CD4-positive, alpha-beta T cell treated with Interferon alpha-2 for 1 hour (primary cell): ENCODE data around the gene APPBP2.
A peak's percentile ranks its signal among the peaks of the same experiment; 100 is the strongest.
"Not testable (repeated sequence)": the region's sequence is repeated elsewhere in the genome, so short reads cannot be mapped to it uniquely, and the experiment has no call there.

ENCODE experiments used
- DNase-seq, 2 donors: peaks; one replicate each; pipeline ENCODE4 v3.0.0-alpha.2; 2020 to 2022

APPBP2 gene

GRCh38 chr17:60490594-60490993 lies 35.4 kb downstream of the APPBP2 start:
- DNase-seq, result not testable (repeated sequence)

GRCh38 chr17:60481604-60482003 lies 44.4 kb downstream of the APPBP2 start:
- DNase-seq, result no peak

- no peak for DNase-seq
Measured at GRCh38 chr17:60473788-60474187, 52.3 kb downstream of the APPBP2 start.

- DNase-seq, result no peak
Measured at GRCh38 chr17:60472449-60472848, 53.6 kb downstream of the APPBP2 start.

GRCh38 chr17:60471451-60471850 lies 54.6 kb downstream of the APPBP2 start:
- DNase-seq, result no peak

GRCh38 chr17:60468371-60468770 lies 57.7 kb downstream of the APPBP2 start:
- DNase-seq, result no peak

- DNase-seq, result no peak
Measured at GRCh38 chr17:60464343-60464742, 61.7 kb downstream of the APPBP2 start.

GRCh38 chr17:60463157-60463835 lies 62.7 kb downstream of the APPBP2 start:
- no peak for DNase-seq

GRCh38 chr17:60461584-60461983 lies 64.5 kb downstream of the APPBP2 start:
- no peak for DNase-seq

- DNase-seq, result no peak
Measured at GRCh38 chr17:60457148-60457547, 68.9 kb downstream of the APPBP2 start.

GRCh38 chr17:60455378-60455777 lies 70.7 kb downstream of the APPBP2 start:
- DNase-seq, result no peak

GRCh38 chr17:60451965-60452364 lies 74.1 kb downstream of the APPBP2 start:
- no peak for DNase-seq

GRCh38 chr17:60451071-60451470 lies 75.0 kb downstream of the APPBP2 start:
- no peak for DNase-seq

GRCh38 chr17:60447375-60447774 lies 78.7 kb downstream of the APPBP2 start:
- no peak for DNase-seq

- no peak for DNase-seq
Measured at GRCh38 chr17:60445144-60445543, 80.9 kb downstream of the APPBP2 start.

- no peak for DNase-seq
Measured at GRCh38 chr17:60443713-60444112, 82.3 kb downstream of the APPBP2 start.

GRCh38 chr17:60442271-60443173 lies 83.5 kb downstream of the APPBP2 start:
- DNase-seq, result no peak

- DNase-seq, result no peak
Measured at GRCh38 chr17:60439501-60439900, 86.5 kb downstream of the APPBP2 start.

GRCh38 chr17:60436676-60437075 lies 89.4 kb downstream of the APPBP2 start:
- no peak for DNase-seq

- DNase-seq, result peak; percentile 65 to 76
Measured at GRCh38 chr17:60435244-60436167, 90.5 kb downstream of the APPBP2 start.

GRCh38 chr17:60433021-60433997 lies 92.7 kb downstream of the APPBP2 start:
- DNase-seq, result not testable (repeated sequence)

- DNase-seq, result not testable (repeated sequence)
Measured at GRCh38 chr17:60430561-60430960, 95.5 kb downstream of the APPBP2 start.
